Adipocyte (in vitro differentiated cells): ENCODE results near the gene CHORDC1.
"Not testable (repeated sequence)": the region's sequence is repeated elsewhere in the genome, so short reads cannot be mapped to it uniquely, and the experiment has no call there.

Source experiments
- DNase-seq: peaks from one replicate; pipeline ENCODE4 v3.0.0-alpha.2; 2015; ENCODE audit warnings: low read depth
- H3K27me3 ChIP-seq: replicated peaks from 2 replicates; pipeline ENCODE4 v1.7.0; 2013; ENCODE audit warnings: mild to moderate bottlenecking, low read length, moderate library complexity; ENCODE audit not compliant: control insufficient read depth, insufficient read depth
- H3K36me3 ChIP-seq: 2 replicates; pipeline ENCODE4 v1.7.0; 2013; ENCODE audit warnings: low read length, mild to moderate bottlenecking, moderate library complexity; ENCODE audit not compliant: control insufficient read depth, insufficient read depth, severe bottlenecking
- H3K4me1 ChIP-seq: 2 replicates; pipeline ENCODE4 v1.7.0; 2013; ENCODE audit warnings: mild to moderate bottlenecking, low read length, moderate library complexity; ENCODE audit not compliant: control insufficient read depth, insufficient read depth
- H3K4me3 ChIP-seq: 2 replicates; pipeline ENCODE4 v1.7.0; 2013; ENCODE audit warnings: mild to moderate bottlenecking, low read length, moderate library complexity
- H3K9ac ChIP-seq: 2 replicates; pipeline ENCODE4 v1.7.0; 2013; ENCODE audit warnings: mild to moderate bottlenecking, low read length, moderate library complexity
- H3K9me3 ChIP-seq: 2 replicates; pipeline ENCODE4 v1.7.0; 2013; ENCODE audit warnings: mild to moderate bottlenecking, low read length, moderate library complexity; ENCODE audit not compliant: control insufficient read depth

The CHORDC1 gene

GRCh38 chr11:90213322-90213721, 9.5 kb downstream of the CHORDC1 start:
- Histone ChIP-seq H3K9ac (no peak overlapping the region), H3K4me1 (peaks cover 4% of the 10 kb centered on the region), H3K36me3 (peaks cover 62% of the 10 kb centered on the region), H3K27me3 (no peaks in the 10 kb centered on the region), H3K9me3 (no peaks in the 10 kb centered on the region), H3K4me3 (no peak overlapping the region)
- DNase-seq, result no peak

DNA sequence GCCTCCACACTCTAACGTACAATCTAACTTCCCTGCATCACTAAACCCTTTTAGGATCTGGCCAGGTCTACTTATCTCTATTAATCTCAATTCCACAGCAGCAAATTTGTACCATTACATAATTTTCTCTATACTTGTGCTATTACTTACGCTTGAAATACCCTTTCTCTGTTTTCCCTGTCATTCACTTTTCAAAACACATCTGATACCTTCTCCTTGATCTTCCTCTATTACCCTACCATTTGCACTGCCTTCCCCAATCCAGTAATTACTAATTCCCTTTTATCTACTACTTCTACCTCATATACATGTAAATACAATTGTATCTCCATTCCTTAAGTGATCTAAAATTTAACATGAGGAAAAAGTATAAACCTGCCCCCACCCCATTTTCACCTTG, 14.0 kb downstream of the CHORDC1 start:
- H3K27me3 ChIP-seq, result no peaks in the 10 kb centered on the region
- H3K4me3 ChIP-seq, result no peak overlapping the region
- H3K9me3 ChIP-seq, result no peaks in the 10 kb centered on the region
- H3K4me1 ChIP-seq, result peaks cover 10% of the 10 kb centered on the region
- peaks cover 73% of the 10 kb centered on the region for H3K36me3 ChIP-seq
- DNase-seq, result no peak
- no peak overlapping the region for H3K9ac ChIP-seq

GRCh38 chr11:90207992-90208391, 14.9 kb downstream of the CHORDC1 start:
- not testable (repeated sequence) for H3K4me1 ChIP-seq, H3K9me3 ChIP-seq, H3K27me3 ChIP-seq, H3K9ac ChIP-seq, H3K4me3 ChIP-seq, DNase-seq
- peaks cover 71% of the 10 kb centered on the region for H3K36me3 ChIP-seq

DNA sequence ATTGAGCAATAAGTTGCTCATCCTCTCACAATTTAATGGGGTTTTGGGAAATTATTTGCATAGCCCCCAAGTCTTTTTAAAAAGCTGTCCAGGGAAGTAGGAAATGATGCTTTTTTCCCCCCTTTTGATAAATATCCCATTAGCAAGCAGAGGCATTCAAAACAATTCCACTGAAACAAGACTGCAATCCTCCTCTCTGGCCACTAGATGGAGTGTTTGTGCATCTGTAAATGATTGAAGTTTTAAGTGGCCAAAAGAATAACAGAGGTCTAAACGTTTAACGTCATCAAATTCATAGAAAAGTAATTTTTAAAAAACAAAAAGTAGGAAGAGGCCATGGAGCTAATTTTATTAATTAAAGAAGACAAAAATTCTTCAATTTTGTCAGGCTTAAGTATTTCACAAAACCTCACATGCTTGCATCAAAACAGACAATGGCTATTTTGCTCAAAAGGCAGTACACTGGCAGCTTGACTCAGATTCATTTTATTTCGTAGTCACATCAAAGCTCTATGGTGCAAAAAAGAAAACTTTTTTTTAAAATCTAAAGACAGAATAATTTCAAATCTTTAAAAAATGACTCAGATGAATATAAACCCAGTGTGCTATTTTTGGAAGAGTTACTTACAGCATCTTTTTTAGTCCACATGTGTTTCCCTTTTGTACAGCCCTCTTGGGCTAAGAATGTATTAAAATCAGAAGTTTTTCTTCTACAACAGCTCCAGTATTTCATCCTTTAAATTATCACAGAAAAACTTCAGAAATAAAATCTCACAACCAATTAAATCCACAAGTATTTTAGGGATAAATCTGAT, 17.8 kb downstream of the CHORDC1 start:
- H3K9ac ChIP-seq, result peak overlapping the region; percentile 3
- H3K4me1 ChIP-seq, result peaks cover 10% of the 10 kb centered on the region
- H3K27me3 ChIP-seq, result no peaks in the 10 kb centered on the region
- peaks cover 74% of the 10 kb centered on the region for H3K36me3 ChIP-seq
- peak; percentile 83 for DNase-seq
- no peaks in the 10 kb centered on the region for H3K9me3 ChIP-seq
- H3K4me3 ChIP-seq, result no peak overlapping the region

DNA sequence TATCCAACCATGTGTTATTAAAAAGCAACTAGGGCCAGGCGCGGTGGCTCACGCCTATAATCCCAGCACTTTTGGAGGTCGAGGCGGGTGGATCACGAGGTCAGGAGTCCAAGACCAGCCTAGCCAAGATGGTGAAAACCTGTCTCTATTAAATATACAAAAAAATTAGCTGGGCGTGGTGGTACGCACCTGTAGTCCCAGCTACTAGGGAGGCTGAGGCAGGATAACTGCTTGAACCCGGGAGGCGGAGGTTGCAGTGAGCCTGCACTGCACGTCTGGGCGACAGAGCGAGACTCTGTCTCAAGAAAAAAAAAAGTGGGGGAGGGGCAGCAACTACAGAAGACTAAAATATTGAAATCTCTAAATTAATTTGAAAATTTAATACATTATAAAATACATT, 18.4 kb downstream of the CHORDC1 start:
- H3K27me3 ChIP-seq, result no peaks in the 10 kb centered on the region
- no peaks in the 10 kb centered on the region for H3K9me3 ChIP-seq
- peaks cover 10% of the 10 kb centered on the region for H3K4me1 ChIP-seq
- no peak overlapping the region for H3K9ac ChIP-seq
- no peak for DNase-seq
- H3K36me3 ChIP-seq, result peaks cover 71% of the 10 kb centered on the region
- H3K4me3 ChIP-seq, result no peak overlapping the region

DNA sequence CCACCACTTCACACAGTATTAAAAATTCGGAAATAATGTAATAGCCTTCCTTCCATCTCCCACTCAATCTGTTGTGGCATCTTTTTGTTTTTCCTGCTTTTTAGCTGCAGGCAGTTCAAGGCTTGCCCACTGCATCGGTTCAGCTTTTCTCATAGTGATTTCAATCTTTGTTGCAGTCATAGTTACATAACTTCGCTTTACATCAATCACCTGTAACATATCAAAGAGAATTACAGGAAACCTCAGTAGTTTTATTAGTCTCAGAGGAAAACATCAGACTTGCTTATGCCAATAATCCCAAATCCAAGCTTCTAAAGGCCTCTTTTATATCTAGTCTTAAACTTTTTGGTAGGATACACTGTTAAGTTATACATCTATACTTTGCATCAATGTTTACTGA, 20.5 kb downstream of the CHORDC1 start:
- no peak overlapping the region for H3K4me3 ChIP-seq
- DNase-seq, result no peak
- H3K27me3 ChIP-seq, result no peaks in the 10 kb centered on the region
- peaks cover 65% of the 10 kb centered on the region for H3K36me3 ChIP-seq
- peaks cover 14% of the 10 kb centered on the region for H3K4me1 ChIP-seq
- no peaks in the 10 kb centered on the region for H3K9me3 ChIP-seq
- no peak overlapping the region for H3K9ac ChIP-seq

GRCh38 chr11:90197377-90197776, 25.5 kb downstream of the CHORDC1 start:
- DNase-seq, result peak; percentile 50
- no peak overlapping the region for H3K4me3 ChIP-seq
- peaks cover 35% of the 10 kb centered on the region for H3K36me3 ChIP-seq
- no peaks in the 10 kb centered on the region for H3K27me3 ChIP-seq
- no peak overlapping the region for H3K9ac ChIP-seq
- peaks cover 16% of the 10 kb centered on the region for H3K4me1 ChIP-seq
- H3K9me3 ChIP-seq, result no peaks in the 10 kb centered on the region

- H3K4me1 ChIP-seq, result peaks cover 26% of the 10 kb centered on the region
- H3K9ac ChIP-seq, result no peak overlapping the region
- H3K4me3 ChIP-seq, result no peak overlapping the region
- H3K36me3 ChIP-seq, result peaks cover 4% of the 10 kb centered on the region
- no peaks in the 10 kb centered on the region for H3K27me3 ChIP-seq
- DNase-seq, result no peak
- H3K9me3 ChIP-seq, result no peaks in the 10 kb centered on the region
Measured at GRCh38 chr11:90192869-90193582, 29.8 kb downstream of the CHORDC1 start.

GRCh38 chr11:90189011-90189410, 33.8 kb downstream of the CHORDC1 start:
- Histone ChIP-seq H3K9me3 (no peaks in the 10 kb centered on the region), H3K36me3 (no peaks in the 10 kb centered on the region), H3K9ac (no peak overlapping the region), H3K4me3 (no peak overlapping the region), H3K27me3 (no peaks in the 10 kb centered on the region), H3K4me1 (peaks cover 17% of the 10 kb centered on the region)
- DNase-seq, result no peak

DNA sequence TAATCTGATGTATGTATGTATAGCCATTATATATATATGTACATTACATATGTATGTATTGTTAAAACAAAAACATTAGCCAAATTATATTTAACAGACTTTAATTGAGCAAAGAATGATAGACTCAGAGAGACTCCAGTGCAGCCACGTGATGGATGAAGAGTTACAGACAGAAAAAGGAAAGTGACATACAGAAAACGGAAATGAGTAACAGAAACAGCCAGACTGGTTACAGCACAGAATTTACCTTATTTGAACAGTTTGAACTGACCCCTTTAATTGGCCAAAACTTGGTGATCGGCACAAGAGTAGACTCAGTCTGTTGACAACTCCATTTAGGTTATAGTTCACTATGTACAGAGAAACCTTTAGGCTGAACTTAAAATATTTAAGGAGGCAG, 35.0 kb downstream of the CHORDC1 start:
- no peaks in the 10 kb centered on the region for H3K9me3 ChIP-seq
- H3K27me3 ChIP-seq, result no peaks in the 10 kb centered on the region
- H3K9ac ChIP-seq, result no peak overlapping the region
- H3K36me3 ChIP-seq, result no peaks in the 10 kb centered on the region
- no peak overlapping the region for H3K4me3 ChIP-seq
- peaks cover 10% of the 10 kb centered on the region for H3K4me1 ChIP-seq
- DNase-seq, result no peak

- no peaks in the 10 kb centered on the region for H3K27me3 ChIP-seq
- no peaks in the 10 kb centered on the region for H3K4me1 ChIP-seq
- H3K4me3 ChIP-seq, result no peak overlapping the region
- H3K9ac ChIP-seq, result no peak overlapping the region
- no peaks in the 10 kb centered on the region for H3K9me3 ChIP-seq
- no peaks in the 10 kb centered on the region for H3K36me3 ChIP-seq
- no peak for DNase-seq
Measured at GRCh38 chr11:90179923-90180322, 42.9 kb downstream of the CHORDC1 start.
